ENCODE data around the gene ST13.

- TF ChIP-seq CTCF (IDR thresholded peaks at IDR 0.05) (peak; percentile 58 to 67 (median 60)), POLR2A (IDR thresholded peaks at IDR 0.05) (no peak)
Observed at GRCh38 chr22:40898850-40899357, 42.5 kb upstream of the ST13 start.
